IMR-90 (cell line): ENCODE results near the gene PSKH1.

Experiments
- POLR2A ChIP-seq: IDR thresholded peaks from 2 replicates; pipeline ENCODE4 v1.6.1; 2012; ENCODE audit warnings: mild to moderate bottlenecking, low read depth, low read length
- RCOR1 ChIP-seq: IDR thresholded peaks from 2 replicates; pipeline ENCODE4 v1.6.1; 2012; ENCODE audit warnings: mild to moderate bottlenecking, low read length, improper control_type of control experiment; ENCODE audit not compliant: insufficient replicate concordance
- RFX5 ChIP-seq: IDR thresholded peaks from 2 replicates; pipeline ENCODE4 v1.8.0; 2012; ENCODE audit warnings: low read depth, mild to moderate bottlenecking, low read length, moderate library complexity
- TF ChIP-seq, protein P1 (sequence below): conservative IDR thresholded peaks from 2 replicates; pipeline ENCODE4 v1.5.1; 2012; ENCODE audit warnings: mild to moderate bottlenecking, low read depth, low read length, improper control_type of control experiment
- TF ChIP-seq, protein P2 (sequence below): fragments of 150-350 bp; IDR thresholded peaks from 2 replicates; pipeline ENCODE4 v1.6.1; 2017; ENCODE audit warnings: mild to moderate bottlenecking, antibody characterized with exemption, low read length, low read depth

DNA sequence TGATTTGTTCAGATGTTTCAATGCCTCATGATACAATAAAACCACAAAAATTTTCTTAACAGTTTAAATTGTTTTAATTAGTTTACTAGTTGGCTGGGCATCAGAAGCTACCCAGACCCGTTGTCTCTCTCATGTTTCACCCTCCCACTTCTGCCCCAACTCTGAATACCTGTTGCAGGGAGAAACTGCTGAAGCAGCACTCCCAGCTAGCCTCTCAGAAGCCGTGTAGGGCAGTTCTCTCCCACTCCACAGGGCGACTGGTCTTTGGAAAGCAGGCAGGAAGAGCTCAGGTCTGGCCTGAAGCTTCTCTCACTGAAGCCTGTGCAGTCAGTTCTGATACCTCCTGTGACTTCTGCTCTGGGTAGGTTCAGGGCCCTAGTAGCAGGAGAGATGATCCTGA is 21.8 kb upstream of the PSKH1 start:
- TF ChIP-seq, protein P1, sequence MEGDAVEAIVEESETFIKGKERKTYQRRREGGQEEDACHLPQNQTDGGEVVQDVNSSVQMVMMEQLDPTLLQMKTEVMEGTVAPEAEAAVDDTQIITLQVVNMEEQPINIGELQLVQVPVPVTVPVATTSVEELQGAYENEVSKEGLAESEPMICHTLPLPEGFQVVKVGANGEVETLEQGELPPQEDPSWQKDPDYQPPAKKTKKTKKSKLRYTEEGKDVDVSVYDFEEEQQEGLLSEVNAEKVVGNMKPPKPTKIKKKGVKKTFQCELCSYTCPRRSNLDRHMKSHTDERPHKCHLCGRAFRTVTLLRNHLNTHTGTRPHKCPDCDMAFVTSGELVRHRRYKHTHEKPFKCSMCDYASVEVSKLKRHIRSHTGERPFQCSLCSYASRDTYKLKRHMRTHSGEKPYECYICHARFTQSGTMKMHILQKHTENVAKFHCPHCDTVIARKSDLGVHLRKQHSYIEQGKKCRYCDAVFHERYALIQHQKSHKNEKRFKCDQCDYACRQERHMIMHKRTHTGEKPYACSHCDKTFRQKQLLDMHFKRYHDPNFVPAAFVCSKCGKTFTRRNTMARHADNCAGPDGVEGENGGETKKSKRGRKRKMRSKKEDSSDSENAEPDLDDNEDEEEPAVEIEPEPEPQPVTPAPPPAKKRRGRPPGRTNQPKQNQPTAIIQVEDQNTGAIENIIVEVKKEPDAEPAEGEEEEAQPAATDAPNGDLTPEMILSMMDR, result no peak
- TF ChIP-seq, protein P2, sequence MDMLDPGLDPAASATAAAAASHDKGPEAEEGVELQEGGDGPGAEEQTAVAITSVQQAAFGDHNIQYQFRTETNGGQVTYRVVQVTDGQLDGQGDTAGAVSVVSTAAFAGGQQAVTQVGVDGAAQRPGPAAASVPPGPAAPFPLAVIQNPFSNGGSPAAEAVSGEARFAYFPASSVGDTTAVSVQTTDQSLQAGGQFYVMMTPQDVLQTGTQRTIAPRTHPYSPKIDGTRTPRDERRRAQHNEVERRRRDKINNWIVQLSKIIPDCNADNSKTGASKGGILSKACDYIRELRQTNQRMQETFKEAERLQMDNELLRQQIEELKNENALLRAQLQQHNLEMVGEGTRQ, result no peak
- TF ChIP-seq RCOR1 (no peak), POLR2A (no peak), RFX5 (no peak)
